Suprapubic skin (tissue), 4 donors: Measurements from ENCODE around the gene LIN28B. TPM values are rescaled to one million over a fixed set of nuclear protein-coding genes. Genes with fewer than 3 reads are reported as not detected.

Source experiments
- DNase-seq, 2 donors: peaks; one replicate each; pipeline ENCODE4 v3.0.0-alpha.2; 2019; ENCODE audit warnings: low spot score in 2 of 2
- H3K27ac ChIP-seq: fragments of 200-600 bp; sonication (generic); one replicate; pipeline ENCODE4 v1.5.1; 2019
- H3K27me3 ChIP-seq: fragments of 200-600 bp; sonication (generic); one replicate; pipeline ENCODE4 v1.5.1; 2019
- H3K36me3 ChIP-seq: fragments of 200-600 bp; sonication (generic); one replicate; pipeline ENCODE4 v1.5.1; 2019
- H3K4me1 ChIP-seq: fragments of 200-600 bp; sonication (generic); one replicate; pipeline ENCODE4 v1.5.1; 2019
- H3K4me3 ChIP-seq: fragments of 200-600 bp; sonication (generic); one replicate; pipeline ENCODE4 v1.5.1; 2019; ENCODE audit warnings: mild to moderate bottlenecking
- H3K9me3 ChIP-seq: fragments of 200-600 bp; sonication (generic); one replicate; pipeline ENCODE4 v1.5.1; 2019
- EP300 ChIP-seq: sonication (generic); formaldehyde crosslinking; IDR thresholded peaks from one replicate; pipeline ENCODE4 v1.6.1; 2017; ENCODE audit warnings: antibody characterized with exemption
- POLR2A ChIP-seq, 2 donors: fragments of 450-650 bp; IDR thresholded peaks; one replicate each; pipeline ENCODE4 v1.6.1; 2017; ENCODE audit warnings: antibody characterized with exemption in 2 of 2, mild to moderate bottlenecking in 2 of 2, moderate library complexity in 2 of 2
- POLR2AphosphoS5 ChIP-seq, 3 donors: sonication (generic); formaldehyde crosslinking; IDR thresholded peaks; one replicate each; pipeline ENCODE4 v1.6.1; 2017; ENCODE audit warnings: antibody characterized with exemption in 3 of 3
- WGBS: methylation state at CpG from one replicate; pipeline ENCODE4 v1.1.5; 2018; 5-methylcytosine and 5-hydroxymethylcytosine counted together
- total RNA-seq, 4 donors: library from RNA; depleted of rRNA; stranded (reverse); fragments of >200 nt; gene quantifications; one replicate each; pipeline ENCODE4 v1.1.0, GENCODE V29; 2016
- TF ChIP-seq, protein P1 (sequence below), 2 donors: fragments of 200-600 bp in 1 of 2; fragments of 450-650 bp in 1 of 2; sonication (generic) in 1 of 2; IDR thresholded peaks; one replicate each; pipeline ENCODE4 v1.5.1; 2016 to 2019; ENCODE audit warnings: antibody characterized with exemption in 2 of 2, mild to moderate bottlenecking in 1 of 2, moderate library complexity in 1 of 2

LIN28B gene
- total RNA-seq, 4 donors from 2014 or later: not detected

DNA sequence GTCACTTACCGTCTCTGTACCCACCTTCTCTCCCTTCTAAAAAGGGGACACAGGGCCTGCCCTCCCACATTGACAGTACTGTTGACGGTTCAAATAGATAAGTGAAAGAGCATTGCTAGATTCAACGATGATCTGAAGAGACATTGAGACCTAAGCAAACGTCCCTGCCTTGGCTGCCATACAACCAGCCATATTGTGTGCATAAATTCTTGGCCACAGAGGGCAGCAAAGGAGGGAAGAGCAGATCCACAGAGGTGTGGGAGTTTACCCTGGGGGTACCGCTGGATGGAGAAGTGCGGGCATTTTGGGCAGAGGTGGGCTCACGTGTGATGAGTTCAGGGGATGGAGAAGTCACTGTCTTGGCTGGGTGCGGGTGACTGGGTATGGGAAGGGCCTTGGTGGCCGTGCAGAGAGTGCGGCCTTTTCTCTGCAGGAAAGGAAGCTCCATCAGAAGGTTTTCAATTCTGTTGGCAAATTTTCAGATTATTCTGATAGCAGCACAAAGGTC lies 137.3 kb downstream of the LIN28B start:
- Histone ChIP-seq H3K27me3 (no peaks in the 10 kb centered on the region), H3K27ac (no peak overlapping the region), H3K4me1 (no peaks in the 10 kb centered on the region), H3K4me3 (no peak overlapping the region), H3K9me3 (no peaks in the 10 kb centered on the region), H3K36me3 (no peaks in the 10 kb centered on the region)
- DNase-seq: no peak
- no peak for TF ChIP-seq POLR2A (IDR thresholded peaks at IDR 0.05)
- no peak for TF ChIP-seq EP300
- TF ChIP-seq POLR2AphosphoS5 (IDR thresholded peaks at IDR 0.05): no peak
- 92% methylated on average over 10 of the region's 10 CpGs for WGBS

DNA sequence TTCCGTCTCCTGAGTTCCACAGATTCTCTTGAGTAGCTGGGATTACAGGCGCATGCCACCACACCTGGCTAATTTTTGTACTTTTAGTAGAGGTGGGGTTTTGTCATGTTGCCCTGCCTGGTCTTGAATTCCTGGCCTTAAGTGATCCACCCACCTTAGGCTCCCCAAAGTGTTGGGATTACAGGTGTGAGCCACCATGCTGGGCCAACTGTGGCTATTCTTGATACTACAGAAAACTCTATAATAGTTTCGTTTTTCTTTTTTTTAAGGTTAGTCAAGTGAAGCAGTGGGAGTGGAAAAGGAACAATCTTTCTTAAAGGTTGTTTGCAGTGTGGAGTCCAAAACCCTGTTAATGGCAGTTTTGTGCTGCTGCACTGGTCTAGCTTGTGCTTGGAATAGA lies 138.2 kb downstream of the LIN28B start:
- Histone ChIP-seq H3K36me3 (no peaks in the 10 kb centered on the region), H3K9me3 (no peaks in the 10 kb centered on the region), H3K27me3 (no peaks in the 10 kb centered on the region), H3K4me3 (no peak overlapping the region), H3K27ac (no peak overlapping the region), H3K4me1 (no peaks in the 10 kb centered on the region)
- DNase-seq: no peak
- TF ChIP-seq, protein P1, sequence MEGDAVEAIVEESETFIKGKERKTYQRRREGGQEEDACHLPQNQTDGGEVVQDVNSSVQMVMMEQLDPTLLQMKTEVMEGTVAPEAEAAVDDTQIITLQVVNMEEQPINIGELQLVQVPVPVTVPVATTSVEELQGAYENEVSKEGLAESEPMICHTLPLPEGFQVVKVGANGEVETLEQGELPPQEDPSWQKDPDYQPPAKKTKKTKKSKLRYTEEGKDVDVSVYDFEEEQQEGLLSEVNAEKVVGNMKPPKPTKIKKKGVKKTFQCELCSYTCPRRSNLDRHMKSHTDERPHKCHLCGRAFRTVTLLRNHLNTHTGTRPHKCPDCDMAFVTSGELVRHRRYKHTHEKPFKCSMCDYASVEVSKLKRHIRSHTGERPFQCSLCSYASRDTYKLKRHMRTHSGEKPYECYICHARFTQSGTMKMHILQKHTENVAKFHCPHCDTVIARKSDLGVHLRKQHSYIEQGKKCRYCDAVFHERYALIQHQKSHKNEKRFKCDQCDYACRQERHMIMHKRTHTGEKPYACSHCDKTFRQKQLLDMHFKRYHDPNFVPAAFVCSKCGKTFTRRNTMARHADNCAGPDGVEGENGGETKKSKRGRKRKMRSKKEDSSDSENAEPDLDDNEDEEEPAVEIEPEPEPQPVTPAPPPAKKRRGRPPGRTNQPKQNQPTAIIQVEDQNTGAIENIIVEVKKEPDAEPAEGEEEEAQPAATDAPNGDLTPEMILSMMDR (IDR thresholded peaks at IDR 0.05): no peak
- 96% methylated on average over 3 of the region's 3 CpGs for WGBS

DNA sequence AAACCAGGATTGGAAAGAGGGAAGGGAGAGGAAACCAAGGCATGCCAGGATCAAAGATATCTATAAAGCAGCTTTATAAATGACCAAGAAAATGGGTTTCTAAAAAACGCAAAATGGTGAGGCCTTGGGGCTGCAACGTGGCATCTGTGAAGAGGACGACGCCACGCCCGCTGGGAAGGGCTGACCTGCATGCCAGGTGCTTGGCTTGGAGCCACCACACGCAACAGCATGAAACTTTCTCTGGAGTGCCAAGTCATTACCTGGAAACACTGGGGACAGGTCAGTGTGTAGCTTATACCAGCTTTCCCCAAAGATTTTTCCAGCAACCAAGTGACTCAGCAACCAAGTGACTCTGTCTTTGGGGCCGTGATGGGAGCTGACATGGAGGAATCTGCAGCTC lies 140.4 kb downstream of the LIN28B start:
- WGBS: 64% methylated on average over 8 of the region's 8 CpGs
- Histone ChIP-seq H3K27ac (no peak overlapping the region), H3K9me3 (no peaks in the 10 kb centered on the region), H3K36me3 (no peaks in the 10 kb centered on the region), H3K4me3 (no peak overlapping the region), H3K4me1 (no peaks in the 10 kb centered on the region), H3K27me3 (no peaks in the 10 kb centered on the region)
- TF ChIP-seq, protein P1 (IDR thresholded peaks at IDR 0.05): no peak
- TF ChIP-seq POLR2A (IDR thresholded peaks at IDR 0.05) (no peak), EP300 (no peak), POLR2AphosphoS5 (IDR thresholded peaks at IDR 0.05) (no peak)
- DNase-seq: no peak

DNA sequence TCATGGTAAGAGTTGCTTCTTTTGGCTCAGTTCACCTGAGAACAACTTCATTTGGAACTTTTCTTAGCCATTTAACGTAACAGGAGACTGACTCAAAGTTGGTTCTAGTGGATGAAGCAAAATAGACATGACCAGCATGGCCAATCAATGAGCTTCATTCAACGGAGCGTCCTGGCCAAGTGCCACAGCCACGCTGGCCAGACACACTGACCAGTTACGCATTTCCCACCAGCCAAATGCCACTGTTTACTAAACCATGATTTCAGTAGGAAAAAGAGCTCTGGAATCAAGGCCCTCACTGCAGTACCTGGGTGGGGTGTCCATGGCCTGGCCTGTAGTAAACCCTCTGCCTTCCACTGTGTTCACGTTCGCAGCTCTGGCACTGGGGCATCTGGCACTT lies 142.5 kb downstream of the LIN28B start:
- H3K4me1 ChIP-seq: no peaks in the 10 kb centered on the region
- no peak overlapping the region for H3K4me3 ChIP-seq
- whole genome bisulfite sequencing: 97% methylated on average over 7 of the region's 7 CpGs
- H3K27me3 ChIP-seq: no peaks in the 10 kb centered on the region
- no peak overlapping the region for H3K27ac ChIP-seq
- no peaks in the 10 kb centered on the region for H3K9me3 ChIP-seq
- no peak for DNase-seq
- no peaks in the 10 kb centered on the region for H3K36me3 ChIP-seq
- TF ChIP-seq EP300 (no peak), POLR2A (IDR thresholded peaks at IDR 0.05) (no peak), POLR2AphosphoS5 (IDR thresholded peaks at IDR 0.05) (no peak)
- TF ChIP-seq, protein P1 (IDR thresholded peaks at IDR 0.05): no peak

DNA sequence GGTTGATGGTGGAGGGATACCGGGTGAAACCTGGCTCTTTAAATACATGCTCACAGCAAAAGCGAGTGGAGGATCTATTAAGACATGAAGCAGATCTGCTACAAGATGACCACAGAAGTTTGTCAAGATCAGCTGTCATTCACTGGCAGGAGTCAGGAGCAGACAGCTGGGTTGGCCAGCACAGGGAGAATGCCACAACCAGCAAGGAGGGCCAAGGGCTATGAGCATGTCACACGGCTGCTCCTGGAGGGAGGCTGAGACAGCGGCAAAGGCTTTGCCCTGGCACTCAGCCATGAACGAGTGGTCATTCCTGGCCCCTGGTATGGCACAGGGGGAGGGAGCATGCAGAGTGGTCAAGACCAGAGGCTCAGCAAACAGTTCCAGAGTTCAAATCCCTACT lies 145.3 kb downstream of the LIN28B start:
- 85% methylated on average over 5 of the region's 5 CpGs for WGBS

More for the DNA sequence above, 145.3 kb downstream of the LIN28B start:
- TF ChIP-seq, protein P1 (IDR thresholded peaks at IDR 0.05): no peak
- no peak for TF ChIP-seq POLR2AphosphoS5 (IDR thresholded peaks at IDR 0.05)
- no peak for TF ChIP-seq POLR2A (IDR thresholded peaks at IDR 0.05)
- no peak for TF ChIP-seq EP300
- H3K4me1 ChIP-seq: no peaks in the 10 kb centered on the region
- no peak for DNase-seq
- no peaks in the 10 kb centered on the region for H3K27me3 ChIP-seq
- no peaks in the 10 kb centered on the region for H3K9me3 ChIP-seq
- no peaks in the 10 kb centered on the region for H3K36me3 ChIP-seq
- H3K4me3 ChIP-seq: no peak overlapping the region
- no peak overlapping the region for H3K27ac ChIP-seq
